Activated naive CD4-positive, alpha-beta T cell treated with Interleukin-2 at 50 U/mL for 16 hours (primary cell): Measurements from ENCODE around the gene C2orf15.
"Not testable (repeated sequence)": the region's sequence is repeated elsewhere in the genome, so short reads cannot be mapped to it uniquely, and the experiment has no call there.

Experiments
- DNase-seq: peaks from one replicate; pipeline ENCODE4 v3.0.0-alpha.2; 2020

The C2orf15 gene

GRCh38 chr2:99169534-99169933, 28.0 kb downstream of the C2orf15 start:
- no peak for DNase-seq

- DNase-seq: no peak
Observed at GRCh38 chr2:99171377-99172140, 30.1 kb downstream of the C2orf15 start.

DNA sequence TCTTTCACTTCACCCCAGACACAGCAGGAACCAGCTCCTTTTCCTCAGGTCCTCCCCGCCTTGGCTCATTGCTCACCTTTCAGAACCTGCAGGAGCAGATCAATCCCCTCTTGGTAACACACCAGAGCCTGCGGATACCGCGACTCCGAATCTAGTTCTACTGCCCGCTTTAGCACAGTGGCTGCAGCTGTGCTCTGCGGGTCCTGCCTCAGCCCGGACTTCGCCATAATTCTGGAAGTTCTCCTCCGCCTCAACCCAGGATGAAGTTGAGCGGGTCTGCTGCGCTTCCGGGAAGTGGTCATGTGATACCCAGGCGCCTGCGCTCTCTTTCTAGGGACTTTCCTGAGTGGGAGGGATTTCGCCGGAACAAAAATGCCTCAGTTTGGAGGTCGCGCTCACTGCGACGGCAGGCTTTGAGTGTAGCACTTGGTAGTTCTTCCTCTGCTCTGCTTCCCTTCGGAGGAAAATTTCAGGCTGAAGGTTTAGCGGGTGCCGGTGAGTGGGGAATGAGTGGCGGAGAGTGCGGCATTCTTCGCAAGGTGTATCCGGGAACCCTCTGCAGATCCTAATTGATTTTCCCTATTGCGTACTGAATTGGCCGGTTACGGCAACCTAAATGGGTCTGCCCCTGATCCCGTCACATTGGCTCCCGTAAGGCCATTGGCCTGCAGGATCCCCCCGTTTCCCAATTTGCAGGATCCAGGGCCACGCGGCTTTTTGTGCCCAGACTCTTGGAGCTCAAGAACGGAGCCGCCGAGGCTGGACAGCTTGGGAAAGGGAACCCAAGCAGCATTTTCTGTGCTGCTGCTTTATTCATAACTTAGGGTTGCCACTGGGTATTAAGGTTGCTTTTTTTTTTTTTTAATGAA, 39.5 kb downstream of the C2orf15 start, which contains the start of the genes MITD1 and MRPL30:
Gene MITD1 (minus strand): TSS at position 304 of the 869 bp plus-strand sequence. CDS start 77 bp downstream, at position 227.
Gene MRPL30 (plus strand): TSS at position 430 of the 869 bp plus-strand sequence. CDS start 5,020 bp downstream, outside the sequence.
- peak; percentile 89 for DNase-seq

DNA sequence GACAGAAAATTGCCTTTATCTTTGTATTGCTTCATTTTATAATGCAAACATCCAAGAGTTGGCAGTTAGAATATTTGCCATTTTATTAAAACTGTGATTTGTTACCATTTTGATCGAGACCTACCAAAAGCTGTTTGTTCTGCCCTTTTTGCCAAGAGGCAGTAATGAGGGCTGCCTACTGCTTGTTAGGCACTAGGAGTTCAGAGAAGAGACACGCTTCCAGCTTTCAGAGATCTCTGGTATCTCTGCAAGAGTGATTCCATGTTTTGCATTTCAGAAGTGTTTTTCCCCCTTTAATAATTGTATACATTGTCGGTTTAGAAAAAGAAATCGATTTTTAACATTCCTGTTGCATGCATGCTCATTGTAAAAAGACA, 40.1 kb downstream of the C2orf15 start:
- DNase-seq: no peak

- DNase-seq: no peak
Observed at GRCh38 chr2:99183025-99183424, 41.5 kb downstream of the C2orf15 start.

- DNase-seq: no peak
Observed at GRCh38 chr2:99184811-99185210, 43.3 kb downstream of the C2orf15 start.

DNA sequence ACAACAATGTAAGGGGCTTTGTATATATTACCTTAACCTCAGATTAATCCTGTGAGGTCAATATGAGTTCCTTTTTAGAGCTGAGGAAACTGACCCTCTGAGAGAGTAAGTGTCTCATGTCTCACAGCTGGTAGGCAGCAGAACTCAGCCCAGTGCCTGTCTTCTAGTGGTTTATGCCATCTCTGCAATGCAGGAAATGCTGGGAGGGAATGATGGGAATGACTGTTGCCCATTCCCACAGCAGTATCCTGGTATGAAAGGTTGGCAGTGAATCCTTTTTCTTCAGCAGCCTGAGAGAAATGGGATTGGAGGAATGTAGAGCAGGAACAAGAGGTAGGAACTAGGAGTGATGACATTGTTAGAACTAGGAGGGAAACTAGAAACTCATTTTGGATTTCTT, 45.5 kb downstream of the C2orf15 start:
- no peak for DNase-seq

DNA sequence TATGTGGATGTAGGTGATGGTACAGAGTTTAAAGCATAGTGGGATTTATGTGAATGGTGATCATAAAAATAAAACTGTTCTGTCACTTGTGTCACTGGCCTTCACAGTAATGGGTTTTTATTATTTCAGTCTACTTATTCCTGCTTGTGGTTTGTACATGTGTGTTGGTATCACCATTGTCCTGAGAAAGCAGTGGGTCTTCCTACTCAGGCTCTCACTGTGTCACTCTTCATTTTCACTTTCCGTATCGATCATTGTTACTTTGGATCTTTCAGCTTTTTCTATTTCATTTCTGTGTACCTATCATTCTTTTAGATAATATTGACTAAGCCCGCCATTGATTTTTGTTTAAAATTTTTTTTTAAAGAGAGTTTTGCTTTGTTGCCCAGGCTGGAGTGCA, 46.9 kb downstream of the C2orf15 start:
- DNase-seq: no peak

DNA sequence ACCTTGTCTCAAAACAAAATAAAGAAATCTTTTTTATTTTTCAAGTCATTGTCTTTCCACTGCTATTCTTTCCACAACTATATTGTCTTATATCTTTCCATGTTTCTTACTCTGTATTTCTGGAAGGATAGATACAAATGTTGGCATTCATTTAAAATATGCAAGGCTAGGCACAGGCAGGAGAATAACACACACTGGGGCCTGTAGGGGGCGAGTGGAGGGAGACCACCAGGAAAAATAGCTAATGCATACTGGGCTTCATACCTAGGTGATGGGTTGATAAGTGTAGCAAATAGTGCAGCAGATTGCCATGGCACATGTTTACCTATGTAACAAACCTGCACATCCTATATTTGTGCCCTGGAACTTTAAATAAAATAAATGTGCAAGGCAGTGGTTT, 49.0 kb downstream of the C2orf15 start:
- DNase-seq: no peak

DNA sequence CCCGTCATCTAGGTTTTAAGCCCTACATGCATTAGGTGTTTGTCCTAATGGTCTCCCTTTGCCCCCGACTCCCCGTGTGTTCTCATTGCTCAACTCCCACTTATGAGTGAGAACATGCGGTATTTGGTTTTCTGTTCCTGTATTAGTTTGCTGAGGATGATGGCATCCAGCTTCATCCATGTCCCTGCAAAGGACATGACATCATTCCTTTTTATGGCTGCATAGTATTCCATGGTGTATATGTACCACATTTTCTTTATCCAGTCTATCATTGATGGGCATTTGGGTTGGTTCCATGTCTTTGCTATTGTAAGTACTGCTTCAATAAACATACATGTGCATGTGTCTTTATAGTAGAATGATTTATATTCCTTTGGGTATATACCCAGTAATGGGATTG, 50.9 kb downstream of the C2orf15 start:
- DNase-seq: not testable (repeated sequence)

GRCh38 chr2:99198103-99198841, 56.8 kb downstream of the C2orf15 start:
- DNase-seq: no peak

DNA sequence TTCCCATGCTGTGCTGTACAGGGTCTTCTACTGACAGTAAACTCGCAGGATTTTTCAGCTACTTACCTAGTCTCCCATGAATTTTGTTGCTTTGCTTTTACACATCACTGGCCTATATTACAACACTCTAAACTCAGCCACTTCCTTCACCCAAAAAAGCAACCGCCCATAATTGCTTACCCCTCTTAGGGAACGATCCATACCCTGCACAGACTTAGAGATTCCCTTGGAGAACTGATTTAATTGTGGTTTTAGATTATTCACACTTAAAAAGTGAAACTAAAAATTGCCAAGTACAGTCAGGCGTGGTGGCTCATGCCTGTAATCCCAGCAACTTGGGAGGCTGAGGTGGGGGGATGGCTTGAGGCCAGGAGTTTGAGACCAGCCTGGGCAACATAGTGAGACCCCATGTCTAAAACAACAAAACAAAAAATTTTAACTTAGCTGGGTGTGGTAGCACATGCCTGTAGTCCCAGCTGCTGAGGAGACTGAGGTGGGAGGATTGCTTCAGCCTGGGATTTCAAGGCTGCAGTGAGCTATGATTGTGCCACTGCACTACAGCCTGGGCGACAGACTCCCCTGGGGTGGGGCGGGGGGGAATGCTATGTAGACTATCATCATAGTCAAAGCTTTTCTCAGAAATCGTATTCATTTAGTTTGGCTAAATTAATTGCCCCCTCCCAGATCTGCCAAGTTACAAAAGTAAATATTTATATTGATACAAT, 58.7 kb downstream of the C2orf15 start:
- DNase-seq: no peak
